Fibroblast of lung (primary cell): ENCODE data around the gene GARIN5B. TPM values are rescaled to one million over a fixed set of nuclear protein-coding genes. Genes with fewer than 3 reads are reported as not detected.

Source experiments
- DNase-seq, 2 donors: peaks; one replicate each; pipeline versions ENCODE4 v3.0.0 to v3.0.0-alpha.2; 2010; ENCODE audit warnings: low read depth in 2 of 2
- H2AFZ ChIP-seq: 2 replicates; pipeline ENCODE4 v1.5.1; 2012; ENCODE audit warnings: low read length, control low read depth, inconsistent platforms
- H3K27ac ChIP-seq: 2 replicates; pipeline ENCODE4 v1.5.1; 2011; ENCODE audit warnings: low read length, control low read depth; ENCODE audit not compliant: insufficient read depth
- H3K27me3 ChIP-seq: 2 replicates; pipeline ENCODE4 v1.5.1; 2011; ENCODE audit warnings: mild to moderate bottlenecking, low read length; ENCODE audit not compliant: control insufficient read depth, insufficient read depth
- H3K36me3 ChIP-seq: 2 replicates; pipeline ENCODE4 v1.5.1; 2011; ENCODE audit warnings: low read length; ENCODE audit not compliant: control insufficient read depth, insufficient read depth
- H3K4me1 ChIP-seq: 2 replicates; pipeline ENCODE4 v1.5.1; 2011; ENCODE audit warnings: low read length; ENCODE audit not compliant: control insufficient read depth, insufficient read depth; ENCODE audit errors: extremely low read depth
- H3K4me2 ChIP-seq: 2 replicates; pipeline ENCODE4 v1.5.1; 2011; ENCODE audit warnings: low read length, control low read depth; ENCODE audit not compliant: insufficient read depth; ENCODE audit errors: extremely low read depth
- H3K4me3 ChIP-seq, 4 experiments: fragments of 200-600 bp in 1 of 4; sonication (generic) in 1 of 4; replicated peaks in 1 of 4; 2 replicates each; pipeline ENCODE4 v1.5.1; 2011 to 2016; ENCODE audit warnings: low read length in 4 of 4, low read depth in 3 of 4, mild to moderate bottlenecking in 3 of 4, control low read depth in 2 of 4, inconsistent platforms in 1 of 4, mixed read lengths in 1 of 4; ENCODE audit not compliant: insufficient read depth in 1 of 4; ENCODE audit errors: control extremely low read depth in 1 of 4
- H3K79me2 ChIP-seq: 2 replicates; pipeline ENCODE4 v1.5.1; 2012; ENCODE audit warnings: mild to moderate bottlenecking, low read length, inconsistent platforms; ENCODE audit not compliant: control insufficient read depth, insufficient read depth
- H3K9ac ChIP-seq: 2 replicates; pipeline ENCODE4 v1.5.1; 2011; ENCODE audit warnings: mild to moderate bottlenecking, low read length, control low read depth; ENCODE audit not compliant: insufficient read depth
- H3K9me3 ChIP-seq: 2 replicates; pipeline ENCODE4 v1.5.1; 2012; ENCODE audit warnings: low read depth, low read length; ENCODE audit not compliant: control insufficient read depth, insufficient read depth
- H4K20me1 ChIP-seq: 2 replicates; pipeline ENCODE4 v1.5.1; 2011; ENCODE audit warnings: low read length; ENCODE audit not compliant: control insufficient read depth, insufficient read depth; ENCODE audit errors: extremely low read depth
- CTCF ChIP-seq, 2 donors: IDR thresholded peaks in 1 of 2; conservative IDR thresholded peaks in 1 of 2; 1 replicate in 1 of 2; 2 replicates in 1 of 2; pipeline ENCODE4 v1.5.1; 2011 to 2012; ENCODE audit warnings: low read length in 2 of 2, control low read depth in 1 of 2, inconsistent platforms in 1 of 2, low read depth in 1 of 2, mild to moderate bottlenecking in 1 of 2
- EZH2 ChIP-seq: IDR thresholded peaks from 2 replicates; pipeline ENCODE4 v1.5.1; 2012; ENCODE audit warnings: low read length, control low read depth, mild to moderate bottlenecking; ENCODE audit errors: missing control alignments
- polyA plus RNA-seq, 2 donors: library from polyadenylated mRNA; depleted of rRNA in 1 of 2; stranded (reverse) in 1 of 2; unstranded in 1 of 2; fragments of >200 nt; gene quantifications; 2 replicates each; pipeline ENCODE4 v1.2.1, GENCODE V29; 2011 to 2012; ENCODE audit warnings: missing spikeins in 1 of 2
- total RNA-seq: library from RNA; depleted of rRNA; stranded (reverse); fragments of >200 nt; gene quantifications from 2 replicates; pipeline ENCODE4 v1.2.1, GENCODE V29; 2014

GARIN5B gene
- total and polyA plus RNA-seq, 2 donors (not counting 1 experiment from before 2014, with no cell fraction given), result not detected

GRCh38 chr19:55315956-55316525, 47.0 kb downstream of the GARIN5B start:
- no peak for DNase-seq

GRCh38 chr19:55314396-55314795, 48.7 kb downstream of the GARIN5B start:
- DNase-seq, result no peak
- no peak overlapping the region for H3K4me3 ChIP-seq
- TF ChIP-seq CTCF (conservative IDR thresholded peaks at IDR 0.05 in 1 of 2, IDR thresholded peaks at IDR 0.05 in 1 of 2; ENCODE audit: low read depth in 1 of 2, low read length in 2 of 2), result no peak
- TF ChIP-seq EZH2, result no peak

More at GRCh38 chr19:55315956-55316525, 47.0 kb downstream of the GARIN5B start:
- no peak for TF ChIP-seq EZH2
- TF ChIP-seq CTCF (conservative IDR thresholded peaks at IDR 0.05 in 1 of 2, IDR thresholded peaks at IDR 0.05 in 1 of 2; ENCODE audit: low read depth in 1 of 2, low read length in 2 of 2), result no peak
- Histone ChIP-seq H3K36me3 (no peaks in the 10 kb centered on the region), H3K4me3 (no peak overlapping the region), H3K4me1 (no peaks in the 10 kb centered on the region), H3K27me3 (peaks cover 2% of the 10 kb centered on the region), H3K27ac (no peak overlapping the region), H3K4me2 (no peak overlapping the region), H3K79me2 (no peaks in the 10 kb centered on the region), H3K9ac (no peak overlapping the region), H4K20me1 (no peaks in the 10 kb centered on the region), H3K9me3 (no peaks in the 10 kb centered on the region), H2AFZ (no peak overlapping the region)

GRCh38 chr19:55312621-55313512, 50.2 kb downstream of the GARIN5B start:
- H3K27me3 ChIP-seq, result no peaks in the 10 kb centered on the region
- no peak overlapping the region for H3K4me2 ChIP-seq
- H3K27ac ChIP-seq, result no peak overlapping the region
- H4K20me1 ChIP-seq, result no peaks in the 10 kb centered on the region
- no peaks in the 10 kb centered on the region for H3K9me3 ChIP-seq
- H2AFZ ChIP-seq, result no peak overlapping the region
- H3K4me1 ChIP-seq, result no peaks in the 10 kb centered on the region
- no peaks in the 10 kb centered on the region for H3K36me3 ChIP-seq
- H3K4me3 ChIP-seq, result no peak overlapping the region
- TF ChIP-seq CTCF (conservative IDR thresholded peaks at IDR 0.05 in 1 of 2, IDR thresholded peaks at IDR 0.05 in 1 of 2; ENCODE audit: low read depth in 1 of 2, low read length in 2 of 2) (no peak), EZH2 (no peak)
- no peak overlapping the region for H3K9ac ChIP-seq
- H3K79me2 ChIP-seq, result no peaks in the 10 kb centered on the region
- DNase-seq, result no peak

More at GRCh38 chr19:55314396-55314795, 48.7 kb downstream of the GARIN5B start:
- Histone ChIP-seq H3K79me2 (no peaks in the 10 kb centered on the region), H3K27me3 (no peaks in the 10 kb centered on the region), H3K36me3 (no peaks in the 10 kb centered on the region), H3K9ac (no peak overlapping the region), H3K9me3 (no peaks in the 10 kb centered on the region), H3K4me2 (no peak overlapping the region), H4K20me1 (no peaks in the 10 kb centered on the region), H3K27ac (no peak overlapping the region), H3K4me1 (no peaks in the 10 kb centered on the region), H2AFZ (no peak overlapping the region)
